Nephron (organoid): ENCODE data around the gene GNG2.

Experiments used
- H3K27ac Mint-ChIP-seq, 3 experiments: 2 replicates each; pipeline ENCODE4 v1.8.0; 2020; ENCODE audit warnings: mixed read lengths in 3 of 3, mild to moderate bottlenecking in 2 of 3, moderate library complexity in 1 of 3
- H3K27me3 Mint-ChIP-seq: 2 replicates; pipeline ENCODE4 v1.8.0; 2021; ENCODE audit warnings: low read depth, mild to moderate bottlenecking, moderate library complexity, mixed read lengths
- H3K36me3 Mint-ChIP-seq: 2 replicates; pipeline ENCODE4 v1.8.0; 2020; ENCODE audit warnings: low read depth, mixed read lengths
- H3K4me1 Mint-ChIP-seq: 2 replicates; pipeline ENCODE4 v1.8.0; 2020; ENCODE audit warnings: mixed read lengths
- H3K4me3 Mint-ChIP-seq, 3 experiments: 2 replicates each; pipeline ENCODE4 v1.8.0; 2020; ENCODE audit warnings: mild to moderate bottlenecking in 3 of 3, mixed read lengths in 3 of 3, moderate library complexity in 2 of 3
- H3K9me3 Mint-ChIP-seq: 2 replicates; pipeline ENCODE4 v1.8.0; 2020; ENCODE audit warnings: mixed read lengths
- CTCF ChIP-seq, 3 experiments: fragments of 200-600 bp; sonication (generic); IDR thresholded peaks; one replicate each; pipeline ENCODE4 v1.5.0; 2021; ENCODE audit warnings: antibody characterized with exemption in 3 of 3; ENCODE audit not compliant: unreplicated experiment in 3 of 3

The GNG2 gene

DNA sequence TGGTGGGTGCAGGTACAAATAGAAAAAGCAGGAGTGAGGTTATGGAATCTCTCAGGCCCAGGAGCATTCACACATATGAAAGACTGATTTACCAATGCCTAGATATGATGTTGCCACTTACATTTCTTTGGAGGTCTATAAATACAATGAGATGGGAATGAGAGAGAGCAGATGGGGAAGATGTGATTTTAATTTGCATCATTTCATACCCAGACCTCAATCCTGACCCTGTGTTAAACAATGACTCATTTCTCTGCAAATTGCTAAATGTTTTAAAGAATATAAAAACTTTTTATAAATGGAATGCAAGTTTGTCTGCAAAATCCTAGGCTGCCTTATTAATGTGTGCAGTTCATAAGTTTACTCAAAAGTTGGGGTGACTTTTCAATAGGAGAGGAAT, 38.6 kb upstream of the GNG2 start:
- Mint-ChIP-seq H3K27ac (no peak overlapping the region), H3K9me3 (no peaks in the 10 kb centered on the region), H3K4me1 (no peaks in the 10 kb centered on the region), H3K36me3 (no peaks in the 10 kb centered on the region), H3K4me3 (no peak overlapping the region), H3K27me3 (no peaks in the 10 kb centered on the region)
- no peak for TF ChIP-seq CTCF (IDR thresholded peaks at IDR 0.05; ENCODE audit: unreplicated experiment in 3 of 3)

DNA sequence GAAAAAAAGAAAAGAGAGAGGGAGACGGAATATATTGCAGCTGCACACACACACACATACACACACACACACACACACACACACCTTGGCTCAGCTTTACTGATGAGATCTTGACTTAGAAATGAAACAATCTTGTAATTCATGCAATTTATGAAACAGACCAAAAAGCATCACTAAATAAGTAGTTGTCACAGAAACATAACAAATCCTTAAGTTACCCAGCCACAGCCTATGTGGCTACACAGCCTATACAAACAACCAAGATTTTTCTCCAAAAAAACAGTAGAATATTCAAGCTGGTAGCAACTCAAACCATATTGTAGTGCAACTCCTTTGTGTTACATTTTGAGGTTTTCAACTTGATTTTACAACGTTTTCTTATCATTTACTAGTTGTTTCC, 37.9 kb upstream of the GNG2 start:
- Mint-ChIP-seq H3K4me1 (no peaks in the 10 kb centered on the region), H3K9me3 (no peaks in the 10 kb centered on the region), H3K27ac (no peak overlapping the region), H3K36me3 (no peaks in the 10 kb centered on the region), H3K4me3 (no peak overlapping the region), H3K27me3 (no peaks in the 10 kb centered on the region)
- no peak for TF ChIP-seq CTCF (IDR thresholded peaks at IDR 0.05; ENCODE audit: unreplicated experiment in 3 of 3)

DNA sequence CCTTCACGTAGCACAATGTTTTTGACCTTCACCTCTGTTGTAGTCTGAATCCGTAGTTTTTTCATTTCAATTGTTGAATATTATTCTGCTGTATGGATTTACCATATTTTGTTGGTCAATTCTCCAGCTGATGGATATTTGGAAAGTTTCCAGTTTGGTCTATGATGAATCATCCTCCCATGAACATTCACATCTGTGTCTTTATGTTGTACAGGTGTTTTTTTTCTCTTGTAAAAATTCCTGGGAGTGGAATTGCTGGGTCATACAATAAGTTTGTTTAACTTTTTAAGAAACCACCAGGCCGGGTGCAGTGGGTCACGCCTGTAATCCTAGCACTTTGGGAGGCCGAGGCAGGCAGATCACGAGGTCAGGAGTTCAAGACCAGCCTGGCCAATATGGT, 36.7 kb upstream of the GNG2 start:
- Mint-ChIP-seq H3K4me3 (no peak overlapping the region), H3K27me3 (no peaks in the 10 kb centered on the region), H3K4me1 (no peaks in the 10 kb centered on the region), H3K27ac (peak overlapping the region in 1 of 3 experiments; percentile 52), H3K36me3 (no peaks in the 10 kb centered on the region), H3K9me3 (no peaks in the 10 kb centered on the region)
- TF ChIP-seq CTCF (IDR thresholded peaks at IDR 0.05; ENCODE audit: unreplicated experiment in 3 of 3) = no peak

DNA sequence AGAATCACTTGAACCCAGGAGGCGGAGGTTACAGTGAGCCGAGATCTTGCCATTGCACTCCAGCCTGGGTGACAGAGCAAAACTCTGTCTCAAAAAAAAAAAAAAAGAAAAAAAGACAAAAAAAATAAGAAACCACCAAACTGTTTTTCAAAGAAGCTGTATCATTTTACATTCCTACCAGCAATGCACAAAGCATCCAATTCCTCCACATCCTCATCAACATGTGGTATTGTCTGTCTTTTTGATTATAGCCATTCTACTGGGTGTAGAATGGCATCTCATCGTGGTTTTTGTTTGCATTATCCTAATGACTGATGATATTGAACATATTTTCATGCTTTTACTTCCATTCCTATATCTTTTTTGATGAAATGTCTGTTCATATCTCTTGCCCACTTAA, 36.2 kb upstream of the GNG2 start:
- Mint-ChIP-seq H3K27ac (no peak overlapping the region), H3K9me3 (no peaks in the 10 kb centered on the region), H3K27me3 (no peaks in the 10 kb centered on the region), H3K4me1 (no peaks in the 10 kb centered on the region), H3K4me3 (no peak overlapping the region), H3K36me3 (no peaks in the 10 kb centered on the region)
- no peak for TF ChIP-seq CTCF (IDR thresholded peaks at IDR 0.05; ENCODE audit: unreplicated experiment in 3 of 3)

GRCh38 chr14:51825926-51826325, 34.5 kb upstream of the GNG2 start:
- H3K27me3 Mint-ChIP-seq = no peaks in the 10 kb centered on the region

More at GRCh38 chr14:51825926-51826325, 34.5 kb upstream of the GNG2 start:
- Mint-ChIP-seq H3K4me3 (no peak overlapping the region), H3K36me3 (no peaks in the 10 kb centered on the region), H3K9me3 (no peaks in the 10 kb centered on the region), H3K4me1 (no peaks in the 10 kb centered on the region), H3K27ac (no peak overlapping the region)
- no peak for TF ChIP-seq CTCF (IDR thresholded peaks at IDR 0.05; ENCODE audit: unreplicated experiment in 3 of 3)
